Lower lobe of right lung (tissue), 2 donors: Measurements from ENCODE around the gene RHOT2. TPM values are rescaled to one million over a fixed set of nuclear protein-coding genes. Genes with fewer than 3 reads are reported as not detected.

ENCODE experiments used
- ATAC-seq, 2 donors: fragments of 200-7000 bp; cut with Tn5 transposase; one replicate each; pipeline ENCODE4 v1.9.1; 2020 to 2022; ENCODE audit warnings: mild to moderate bottlenecking in 2 of 2, moderate library complexity in 2 of 2
- DNase-seq: peaks from one replicate; pipeline ENCODE4 v3.0.0-alpha.2; 2020
- H3K27ac ChIP-seq: fragments of 200-600 bp; one replicate; pipeline ENCODE4 v1.8.0; 2022
- H3K27me3 ChIP-seq: fragments of 200-600 bp; one replicate; pipeline ENCODE4 v1.8.0; 2022; ENCODE audit warnings: low read depth
- H3K36me3 ChIP-seq: fragments of 200-600 bp; one replicate; pipeline ENCODE4 v1.8.0; 2022; ENCODE audit warnings: mild to moderate bottlenecking
- H3K4me1 ChIP-seq: fragments of 200-600 bp; one replicate; pipeline ENCODE4 v1.8.0; 2022
- H3K4me3 ChIP-seq: fragments of 200-600 bp; one replicate; pipeline ENCODE4 v1.8.0; 2022; ENCODE audit warnings: mild to moderate bottlenecking
- H3K9me3 ChIP-seq: fragments of 200-600 bp; one replicate; pipeline ENCODE4 v1.8.0; 2022
- intact Hi-C: fragments of 100-400 bp; cut with DNase I; formaldehyde crosslinking; loops from one replicate; pipeline ENCODE4 v1.11.0; 2022
- total RNA-seq: library from RNA; stranded (reverse); fragmentation: NEBNext Ultra II Directional; extraction: Animal tissue kit (Norgen Biotek cat#: 25700); gene quantifications from one replicate; pipeline ENCODE4 v1.2.1, GENCODE V29; 2021
- TF ChIP-seq, protein P1 (sequence below): fragments of 200-600 bp; IDR thresholded peaks from one replicate; pipeline ENCODE4 v1.8.0; 2022; ENCODE audit warnings: antibody characterized with exemption, mild to moderate bottlenecking
- donor health status: DM: no; HTN: yes; CAD: no; lungs with severe emphysema.

RHOT2 gene
- total RNA-seq, 1 donor from 2014 or later = 81.6 TPM

DNA sequence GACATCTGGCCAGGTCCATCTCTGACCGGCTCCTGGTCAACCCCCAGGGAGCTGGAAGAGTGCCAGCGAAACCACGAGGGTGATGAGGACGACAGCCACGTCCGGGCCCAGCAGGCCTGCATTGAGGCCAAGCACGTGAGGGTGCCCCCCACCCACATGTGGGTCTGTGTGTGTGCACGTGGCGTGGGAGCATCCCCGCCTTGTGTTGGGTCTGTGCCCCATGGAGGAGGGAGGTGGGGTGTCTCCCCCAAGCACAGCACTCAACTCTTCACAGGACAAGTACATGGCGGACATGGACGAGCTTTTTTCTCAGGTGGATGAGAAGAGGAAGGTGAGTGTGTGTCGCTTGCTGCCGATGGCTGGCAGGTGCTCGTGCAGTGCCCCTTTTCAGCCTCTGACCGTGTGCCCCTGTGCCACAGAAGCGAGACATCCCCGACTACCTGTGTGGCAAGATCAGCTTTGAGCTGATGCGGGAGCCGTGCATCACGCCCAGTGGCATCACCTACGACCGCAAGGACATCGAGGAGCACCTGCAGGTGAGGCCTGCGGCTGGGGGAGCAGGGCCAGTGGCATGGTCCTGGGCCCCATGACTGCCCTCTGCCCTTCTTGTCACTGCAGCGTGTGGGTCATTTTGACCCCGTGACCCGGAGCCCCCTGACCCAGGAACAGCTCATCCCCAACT, 14.0 kb downstream of the RHOT2 start:
- Histone ChIP-seq H3K9me3 (no peaks in the 10 kb centered on the region), H3K36me3 (peaks cover 30% of the 10 kb centered on the region), H3K4me1 (peaks cover 55% of the 10 kb centered on the region), H3K27ac (no peak overlapping the region), H3K27me3 (peaks cover 3% of the 10 kb centered on the region), H3K4me3 (peak overlapping the region; percentile 71)
- DNase-seq (no peak), ATAC-seq (no peak)
- TF ChIP-seq, protein P1, sequence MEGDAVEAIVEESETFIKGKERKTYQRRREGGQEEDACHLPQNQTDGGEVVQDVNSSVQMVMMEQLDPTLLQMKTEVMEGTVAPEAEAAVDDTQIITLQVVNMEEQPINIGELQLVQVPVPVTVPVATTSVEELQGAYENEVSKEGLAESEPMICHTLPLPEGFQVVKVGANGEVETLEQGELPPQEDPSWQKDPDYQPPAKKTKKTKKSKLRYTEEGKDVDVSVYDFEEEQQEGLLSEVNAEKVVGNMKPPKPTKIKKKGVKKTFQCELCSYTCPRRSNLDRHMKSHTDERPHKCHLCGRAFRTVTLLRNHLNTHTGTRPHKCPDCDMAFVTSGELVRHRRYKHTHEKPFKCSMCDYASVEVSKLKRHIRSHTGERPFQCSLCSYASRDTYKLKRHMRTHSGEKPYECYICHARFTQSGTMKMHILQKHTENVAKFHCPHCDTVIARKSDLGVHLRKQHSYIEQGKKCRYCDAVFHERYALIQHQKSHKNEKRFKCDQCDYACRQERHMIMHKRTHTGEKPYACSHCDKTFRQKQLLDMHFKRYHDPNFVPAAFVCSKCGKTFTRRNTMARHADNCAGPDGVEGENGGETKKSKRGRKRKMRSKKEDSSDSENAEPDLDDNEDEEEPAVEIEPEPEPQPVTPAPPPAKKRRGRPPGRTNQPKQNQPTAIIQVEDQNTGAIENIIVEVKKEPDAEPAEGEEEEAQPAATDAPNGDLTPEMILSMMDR = no peak
- intact Hi-C loops = no loop called here

DNA sequence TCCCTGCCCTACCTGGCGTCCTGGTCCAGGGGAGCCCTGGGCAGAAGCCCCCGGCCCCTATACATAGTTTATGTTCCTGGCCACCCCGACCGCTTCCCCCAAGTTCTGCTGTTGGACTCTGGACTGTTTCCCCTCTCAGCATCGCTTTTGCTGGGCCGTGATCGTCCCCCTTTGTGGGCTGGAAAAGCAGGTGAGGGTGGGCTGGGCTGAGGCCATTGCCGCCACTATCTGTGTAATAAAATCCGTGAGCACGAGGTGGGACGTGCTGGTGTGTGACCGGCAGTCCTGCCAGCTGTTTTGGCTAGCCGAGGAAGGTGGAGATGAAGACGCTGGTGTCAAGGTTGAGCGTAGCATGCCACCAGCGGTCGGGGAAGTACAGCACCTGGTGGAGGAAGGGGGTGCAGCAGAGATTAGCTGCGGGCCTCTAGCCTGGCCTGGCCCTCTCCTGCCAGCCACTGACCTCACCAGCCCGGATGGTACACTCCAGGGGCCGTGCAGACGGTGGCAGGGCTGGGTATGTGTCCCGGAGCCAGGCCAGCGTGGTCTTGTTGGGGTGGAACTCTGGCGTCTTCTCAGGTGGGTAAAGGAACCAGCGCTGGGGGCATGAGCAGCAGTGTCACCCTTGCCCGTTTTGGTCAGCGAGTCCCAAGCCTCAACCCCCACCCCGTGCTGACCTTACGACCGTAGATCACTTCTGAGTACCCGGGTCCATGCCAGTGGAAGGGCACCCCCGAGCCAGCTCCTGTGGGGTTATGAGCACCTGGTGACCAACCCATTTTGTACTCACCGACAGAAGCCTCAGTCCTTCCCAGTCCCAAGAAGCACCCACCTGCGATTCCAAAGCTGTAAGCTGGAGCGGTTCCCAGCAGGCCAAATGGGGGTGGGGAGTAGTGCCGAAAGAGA, 14.8 kb downstream of the RHOT2 start:
- Histone ChIP-seq H3K27ac (no peak overlapping the region), H3K27me3 (no peaks in the 10 kb centered on the region), H3K4me1 (peaks cover 55% of the 10 kb centered on the region), H3K36me3 (peaks cover 36% of the 10 kb centered on the region), H3K4me3 (no peak overlapping the region), H3K9me3 (no peaks in the 10 kb centered on the region)
- DNase-seq = no peak
- intact Hi-C loops = no loop called here
- no peak for ATAC-seq
- TF ChIP-seq, protein P1 = no peak

DNA sequence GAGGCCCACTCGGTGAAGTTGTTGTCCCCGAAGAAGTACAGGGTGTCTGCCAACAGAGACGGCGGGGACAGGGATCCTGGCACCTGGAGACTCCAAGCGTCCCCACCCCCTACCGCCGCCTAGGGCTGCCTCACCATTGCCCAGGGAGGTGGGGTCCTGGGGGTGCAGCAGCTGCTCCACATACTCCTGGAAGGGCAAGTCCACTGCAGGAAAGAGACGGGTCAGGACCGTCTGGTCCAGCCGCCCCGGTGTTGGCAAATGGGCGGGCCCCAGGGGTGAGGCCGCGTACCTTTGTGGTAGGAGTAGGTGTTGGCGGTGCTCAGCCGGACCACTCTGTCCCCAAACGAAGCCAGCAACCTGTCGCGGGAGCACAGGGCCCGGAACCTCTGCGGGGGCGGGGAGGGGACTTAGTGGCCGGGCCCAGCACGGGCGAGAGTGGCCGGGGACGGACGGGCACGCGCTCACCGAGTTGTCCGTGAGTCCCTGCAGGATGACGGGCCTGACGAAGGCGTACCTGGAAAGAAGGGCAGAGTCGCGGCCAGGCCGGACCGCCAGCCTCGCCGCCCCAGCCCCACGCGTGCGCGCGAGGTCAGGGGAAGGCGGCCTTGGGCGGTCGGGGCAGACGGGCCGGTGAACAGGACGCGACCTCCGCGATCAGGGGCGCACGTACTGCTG, 15.6 kb downstream of the RHOT2 start:
- peak overlapping the region; percentile 89 for H3K27ac ChIP-seq
- intact Hi-C loops = no loop called here

DNA sequence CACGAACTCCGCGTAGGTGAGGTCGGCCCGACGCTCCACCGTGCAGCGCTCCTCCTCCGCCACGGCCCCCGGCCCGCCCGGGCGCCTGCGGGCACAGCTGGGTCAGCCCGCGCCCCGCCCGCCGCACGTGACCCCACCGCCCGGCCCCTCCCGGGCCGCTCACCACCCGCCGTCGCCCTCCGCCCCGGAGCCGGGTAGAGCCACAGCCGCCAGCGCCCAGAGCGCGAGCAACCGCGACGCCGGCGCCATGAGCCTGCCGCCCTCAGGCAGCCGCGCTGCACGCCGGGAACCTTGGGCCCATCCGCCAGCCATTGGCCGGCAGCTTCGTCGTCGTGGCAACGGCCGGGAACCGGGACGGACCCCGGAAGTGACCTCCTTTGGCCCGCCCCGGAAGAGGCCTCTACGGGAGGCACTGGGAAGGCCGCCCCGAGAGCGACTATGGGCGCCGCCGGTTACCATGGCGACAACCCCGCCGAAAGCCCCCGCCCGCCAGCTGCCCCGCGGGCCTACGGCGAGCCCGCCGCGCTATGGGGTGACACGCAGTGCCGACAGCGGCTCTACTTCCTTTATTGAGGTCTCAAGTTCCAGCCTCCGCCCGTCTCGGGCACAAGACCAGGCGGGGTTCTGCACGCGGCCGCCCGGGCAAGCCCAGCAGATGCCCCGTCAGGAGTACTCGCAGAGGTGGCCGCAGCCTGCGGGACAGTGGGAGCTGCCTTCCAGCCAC, 16.3 kb downstream of the RHOT2 start, which contains the start of gene JMJD8:
TSS of gene JMJD8 (minus strand) at position 264 of the 724 bp plus-strand sequence. CDS start at position 249, 15 bp downstream.
- peaks cover 36% of the 10 kb centered on the region for H3K36me3 ChIP-seq
- TF ChIP-seq, protein P1 = no peak
- H3K4me3 ChIP-seq = peak within 1 kb of the TSS; percentile 83
- no peaks in the 10 kb centered on the region for H3K27me3 ChIP-seq
- intact Hi-C loops = no loop called here
- peak; percentile 82 to 83 for ATAC-seq
- peak; percentile 99 for DNase-seq
- peaks cover 58% of the 10 kb centered on the region for H3K4me1 ChIP-seq
- H3K9me3 ChIP-seq = no peaks in the 10 kb centered on the region
- peak within 1 kb of the TSS; percentile 89 for H3K27ac ChIP-seq

More for the DNA sequence above, 15.6 kb downstream of the RHOT2 start:
- Histone ChIP-seq H3K27me3 (no peaks in the 10 kb centered on the region), H3K4me1 (peaks cover 57% of the 10 kb centered on the region), H3K36me3 (peaks cover 36% of the 10 kb centered on the region), H3K4me3 (peak overlapping the region; percentile 83), H3K9me3 (no peaks in the 10 kb centered on the region)
- ATAC-seq = no peak
- TF ChIP-seq, protein P1 = no peak
- DNase-seq = no peak
